ENCODE data around the gene TARS3.

TARS3 gene

GRCh38 chr15:101611580-101612299 lies 112.5 kb downstream of the TARS3 start:
- FAIRE-seq (no peak), DNase-seq (ENCODE audit: extremely low spot score, insufficient read length, low read depth) (no peak)

- FAIRE-seq = no peak
- DNase-seq (ENCODE audit: extremely low spot score, insufficient read length, low read depth) = no peak
Measured at GRCh38 chr15:101611007-101611406, 113.3 kb downstream of the TARS3 start.

DNA sequence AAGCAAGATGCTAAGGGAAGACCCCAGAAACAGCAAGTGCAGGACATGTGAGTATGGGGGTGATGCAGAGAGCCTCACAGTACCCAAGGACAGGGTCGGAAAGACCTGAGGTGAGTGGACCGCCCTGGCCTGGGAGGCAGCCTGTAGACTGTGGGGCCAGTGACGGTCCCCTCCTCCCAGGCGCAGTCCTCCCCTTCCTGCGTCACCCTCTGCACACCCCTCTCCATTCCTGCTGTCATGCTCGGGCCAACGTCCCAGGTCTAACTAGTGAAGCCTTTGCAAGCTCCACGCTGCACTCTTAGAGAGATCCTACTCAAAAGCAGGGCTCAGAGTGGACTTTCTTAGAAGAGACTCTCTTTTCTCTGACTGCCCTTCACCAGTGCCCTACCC lies 113.7 kb downstream of the TARS3 start:
- DNase-seq (ENCODE audit: extremely low spot score, insufficient read length, low read depth) = no peak
- no peak for FAIRE-seq

DNA sequence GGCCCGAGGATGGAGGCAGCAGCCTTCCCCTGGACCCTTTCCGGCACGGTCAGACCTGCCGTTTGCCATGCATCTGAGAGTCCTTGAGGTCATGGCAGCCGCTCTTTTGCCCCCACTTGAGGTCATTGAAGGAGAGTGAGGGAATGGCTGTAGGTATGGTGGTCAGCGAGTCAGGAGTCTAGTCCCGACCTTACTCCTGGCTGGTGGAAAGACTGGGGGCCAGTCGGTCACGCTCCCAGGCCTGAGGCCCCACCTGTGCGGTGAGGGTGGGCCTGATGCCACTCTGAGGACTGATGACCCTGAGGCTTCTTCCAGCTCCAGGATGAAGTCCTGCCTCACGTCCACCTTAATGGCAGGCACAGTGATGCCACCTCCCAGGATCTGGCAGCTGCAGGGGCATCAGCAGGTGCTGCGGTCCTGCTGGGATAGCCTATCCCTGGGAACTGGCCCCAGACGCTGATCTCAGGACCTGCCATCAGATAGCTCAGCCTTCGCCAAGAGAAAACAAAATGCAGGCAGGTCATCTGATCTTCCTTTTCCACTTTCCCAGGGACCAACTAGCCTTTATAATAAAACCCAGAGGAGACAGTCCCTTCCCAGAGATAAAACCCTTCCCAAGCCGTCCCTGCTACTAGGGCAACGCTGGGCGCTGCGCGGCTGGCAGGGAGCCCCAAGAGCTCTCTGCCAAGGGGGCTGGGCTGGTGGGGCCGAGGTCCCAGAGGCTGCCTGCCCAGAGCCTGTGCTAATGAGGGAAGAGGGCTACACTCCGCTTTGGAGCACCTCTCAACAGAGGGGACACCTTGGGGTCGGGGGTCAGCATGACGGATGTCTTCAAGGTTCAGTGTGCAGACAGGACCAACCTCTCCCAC lies 114.3 kb downstream of the TARS3 start:
- DNase-seq (ENCODE audit: extremely low spot score, insufficient read length, low read depth) (no peak), FAIRE-seq (no peak)

- DNase-seq (ENCODE audit: extremely low spot score, insufficient read length, low read depth) = no peak
- FAIRE-seq = no peak
Measured at GRCh38 chr15:101608201-101608600, 116.1 kb downstream of the TARS3 start.

DNA sequence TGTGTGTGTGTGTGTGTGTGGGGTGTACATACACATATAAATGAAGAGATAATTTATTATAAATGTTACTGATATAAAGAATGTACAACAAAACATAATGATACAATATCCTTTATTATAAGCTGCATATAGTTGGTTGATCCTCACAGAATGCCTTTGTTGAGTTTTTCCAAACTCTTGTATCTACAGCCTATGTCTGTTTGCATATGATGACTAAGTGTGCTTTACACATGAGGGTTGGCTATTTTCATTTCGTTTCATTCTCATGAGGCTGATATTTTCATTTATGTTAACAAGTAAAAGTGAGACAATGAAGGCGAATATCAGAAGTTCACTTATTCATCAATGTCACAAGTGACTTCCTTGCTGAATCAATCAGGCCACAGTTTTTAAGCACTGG lies 117.2 kb downstream of the TARS3 start:
- FAIRE-seq (no peak), DNase-seq (ENCODE audit: extremely low spot score, insufficient read length, low read depth) (no peak)

DNA sequence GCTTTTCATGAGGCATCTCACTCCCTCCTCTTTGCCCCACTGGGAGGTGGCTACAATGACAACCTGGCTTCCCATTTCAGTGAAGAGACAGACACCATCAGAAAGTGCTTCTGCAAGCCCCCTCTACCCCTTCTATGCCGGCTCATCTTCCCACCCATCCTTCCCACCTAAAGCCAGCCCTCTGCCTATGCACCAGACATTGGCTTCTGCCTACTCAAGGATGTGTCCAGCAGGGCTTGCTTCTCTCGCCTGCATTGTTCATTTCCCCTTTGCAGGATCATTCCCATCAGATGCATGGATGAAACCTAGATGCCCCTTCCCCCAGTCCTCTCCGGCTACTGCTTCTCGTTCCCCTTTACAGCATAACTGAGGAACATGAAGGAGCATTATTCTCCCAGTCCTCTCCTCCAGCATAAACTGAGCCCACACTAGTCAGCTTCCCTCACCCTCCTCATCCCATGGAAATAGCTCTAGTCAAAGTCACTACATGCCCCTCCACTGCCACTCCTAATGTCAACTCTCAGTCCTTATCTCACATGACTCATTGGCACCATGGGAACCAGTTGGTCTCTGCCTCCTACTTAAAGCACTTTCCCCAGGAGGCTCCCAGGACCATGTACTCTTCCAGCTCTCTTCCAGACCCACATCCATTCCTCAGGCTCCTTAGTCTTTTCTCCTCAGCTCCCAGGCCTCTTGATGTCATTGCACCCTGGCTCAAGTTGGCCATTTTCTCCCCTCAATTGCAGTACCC lies 120.0 kb downstream of the TARS3 start:
- FAIRE-seq (no peak), DNase-seq (ENCODE audit: extremely low spot score, insufficient read length, low read depth) (no peak)
